Brain microvascular endothelial cell (primary cell): ENCODE data around the gene TPRN.

ENCODE experiments used
- DNase-seq: peaks from one replicate; pipeline ENCODE4 v3.0.0-alpha.2; 2020
- H3K27ac ChIP-seq: fragments of 250-450 bp; sonication (Bioruptor Pico); 2 replicates; pipeline ENCODE4 v1.5.1; 2020; ENCODE audit warnings: mild to moderate bottlenecking, moderate library complexity
- H3K27me3 ChIP-seq: fragments of 250-450 bp; sonication (Bioruptor Pico); replicated peaks from 2 replicates; pipeline ENCODE4 v1.5.1; 2020; ENCODE audit warnings: mild to moderate bottlenecking
- H3K36me3 ChIP-seq: fragments of 250-450 bp; sonication (Bioruptor Pico); replicated peaks from 2 replicates; pipeline ENCODE4 v1.5.1; 2020; ENCODE audit warnings: mild to moderate bottlenecking
- H3K4me3 ChIP-seq: 2 replicates; pipeline ENCODE4 v1.5.1; 2011; ENCODE audit warnings: low read depth, mild to moderate bottlenecking, control low read depth, low read length, moderate library complexity
- in situ Hi-C: cut with HindIII; loops from 2 replicates; pipeline ENCODE4 v1.10.0; 2017; ENCODE audit warnings: low sequenced_read_pairs, low pct_ligation_motif_present
- TF ChIP-seq, protein P1 (sequence below): IDR thresholded peaks from 2 replicates; pipeline ENCODE4 v1.5.1; 2011; ENCODE audit warnings: low read depth, mild to moderate bottlenecking, moderate library complexity, low read length, control low read depth, inconsistent platforms; ENCODE audit errors: missing control alignments

TPRN gene, protein sequence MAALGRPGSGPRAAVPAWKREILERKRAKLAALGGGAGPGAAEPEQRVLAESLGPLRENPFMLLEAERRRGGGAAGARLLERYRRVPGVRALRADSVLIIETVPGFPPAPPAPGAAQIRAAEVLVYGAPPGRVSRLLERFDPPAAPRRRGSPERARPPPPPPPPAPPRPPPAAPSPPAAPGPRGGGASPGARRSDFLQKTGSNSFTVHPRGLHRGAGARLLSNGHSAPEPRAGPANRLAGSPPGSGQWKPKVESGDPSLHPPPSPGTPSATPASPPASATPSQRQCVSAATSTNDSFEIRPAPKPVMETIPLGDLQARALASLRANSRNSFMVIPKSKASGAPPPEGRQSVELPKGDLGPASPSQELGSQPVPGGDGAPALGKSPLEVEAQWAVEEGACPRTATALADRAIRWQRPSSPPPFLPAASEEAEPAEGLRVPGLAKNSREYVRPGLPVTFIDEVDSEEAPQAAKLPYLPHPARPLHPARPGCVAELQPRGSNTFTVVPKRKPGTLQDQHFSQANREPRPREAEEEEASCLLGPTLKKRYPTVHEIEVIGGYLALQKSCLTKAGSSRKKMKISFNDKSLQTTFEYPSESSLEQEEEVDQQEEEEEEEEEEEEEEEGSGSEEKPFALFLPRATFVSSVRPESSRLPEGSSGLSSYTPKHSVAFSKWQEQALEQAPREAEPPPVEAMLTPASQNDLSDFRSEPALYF

DNA sequence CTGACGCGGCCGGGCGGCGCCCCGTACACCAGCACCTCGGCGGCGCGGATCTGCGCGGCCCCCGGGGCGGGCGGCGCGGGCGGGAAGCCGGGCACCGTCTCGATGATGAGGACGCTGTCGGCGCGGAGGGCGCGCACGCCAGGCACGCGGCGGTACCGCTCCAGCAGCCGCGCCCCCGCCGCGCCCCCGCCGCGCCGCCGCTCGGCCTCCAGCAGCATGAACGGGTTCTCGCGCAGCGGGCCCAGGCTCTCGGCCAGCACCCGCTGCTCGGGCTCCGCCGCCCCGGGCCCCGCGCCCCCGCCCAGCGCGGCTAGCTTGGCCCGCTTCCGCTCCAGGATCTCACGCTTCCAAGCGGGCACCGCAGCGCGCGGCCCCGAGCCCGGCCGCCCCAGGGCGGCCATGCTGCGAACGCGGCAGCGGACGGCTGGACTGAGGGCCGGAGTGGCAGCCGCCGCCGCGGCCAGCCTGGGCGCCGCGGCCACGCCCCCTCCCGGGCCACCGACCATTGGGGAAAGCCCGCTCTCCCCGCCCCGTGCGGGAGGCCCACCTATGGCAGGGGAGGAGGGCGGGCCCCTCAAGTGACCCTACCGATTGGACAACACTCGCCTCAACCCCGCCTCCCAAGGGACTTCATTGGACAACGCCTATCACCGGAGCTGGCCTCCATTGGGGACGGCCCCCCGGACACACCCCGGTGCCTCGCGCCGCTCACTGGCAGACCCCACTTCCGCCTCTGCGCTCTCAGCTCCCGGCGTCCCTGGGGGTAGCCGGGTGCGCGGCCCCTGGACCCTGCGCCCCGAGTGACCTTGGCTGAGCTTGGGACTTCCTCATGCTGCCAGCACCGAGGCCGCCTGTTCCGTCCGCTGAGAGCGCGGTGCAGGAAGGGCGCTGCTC lies at the start of gene TPRN:
TPRN (minus strand) TSS at position 431 of the 894 bp plus-strand sequence; CDS start at position 401, 30 bp downstream.
- in situ Hi-C loops: no loop called here
- Histone ChIP-seq H3K36me3 (no peaks in the 10 kb centered on the region), H3K27me3 (no peaks in the 10 kb centered on the region), H3K4me3 (peak within 1 kb of the TSS; percentile 77), H3K27ac (no peak within 1 kb of the TSS)
- TF ChIP-seq, protein P1, sequence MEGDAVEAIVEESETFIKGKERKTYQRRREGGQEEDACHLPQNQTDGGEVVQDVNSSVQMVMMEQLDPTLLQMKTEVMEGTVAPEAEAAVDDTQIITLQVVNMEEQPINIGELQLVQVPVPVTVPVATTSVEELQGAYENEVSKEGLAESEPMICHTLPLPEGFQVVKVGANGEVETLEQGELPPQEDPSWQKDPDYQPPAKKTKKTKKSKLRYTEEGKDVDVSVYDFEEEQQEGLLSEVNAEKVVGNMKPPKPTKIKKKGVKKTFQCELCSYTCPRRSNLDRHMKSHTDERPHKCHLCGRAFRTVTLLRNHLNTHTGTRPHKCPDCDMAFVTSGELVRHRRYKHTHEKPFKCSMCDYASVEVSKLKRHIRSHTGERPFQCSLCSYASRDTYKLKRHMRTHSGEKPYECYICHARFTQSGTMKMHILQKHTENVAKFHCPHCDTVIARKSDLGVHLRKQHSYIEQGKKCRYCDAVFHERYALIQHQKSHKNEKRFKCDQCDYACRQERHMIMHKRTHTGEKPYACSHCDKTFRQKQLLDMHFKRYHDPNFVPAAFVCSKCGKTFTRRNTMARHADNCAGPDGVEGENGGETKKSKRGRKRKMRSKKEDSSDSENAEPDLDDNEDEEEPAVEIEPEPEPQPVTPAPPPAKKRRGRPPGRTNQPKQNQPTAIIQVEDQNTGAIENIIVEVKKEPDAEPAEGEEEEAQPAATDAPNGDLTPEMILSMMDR: no peak
- DNase-seq: peak; percentile 99

DNA sequence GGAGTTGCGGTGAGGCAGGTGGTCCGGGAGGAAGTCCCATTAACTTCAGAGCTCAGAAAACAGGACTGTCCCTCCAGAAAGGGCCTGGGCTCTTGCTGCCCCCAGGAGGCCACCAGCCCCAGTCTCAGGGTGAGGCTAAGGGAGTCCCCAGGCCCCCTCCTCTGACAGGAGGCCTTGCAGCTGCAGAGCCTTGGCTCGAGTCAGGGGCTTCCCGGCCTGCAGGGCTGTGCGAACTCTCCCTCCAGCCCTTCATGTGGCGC lies 47.3 kb upstream of the TPRN start:
- Histone ChIP-seq H3K4me3 (no peak overlapping the region), H3K36me3 (peaks cover 12% of the 10 kb centered on the region), H3K27ac (no peak overlapping the region), H3K27me3 (no peaks in the 10 kb centered on the region)
- DNase-seq: no peak
- in situ Hi-C loops: no loop called here
- TF ChIP-seq, protein P1: no peak

DNA sequence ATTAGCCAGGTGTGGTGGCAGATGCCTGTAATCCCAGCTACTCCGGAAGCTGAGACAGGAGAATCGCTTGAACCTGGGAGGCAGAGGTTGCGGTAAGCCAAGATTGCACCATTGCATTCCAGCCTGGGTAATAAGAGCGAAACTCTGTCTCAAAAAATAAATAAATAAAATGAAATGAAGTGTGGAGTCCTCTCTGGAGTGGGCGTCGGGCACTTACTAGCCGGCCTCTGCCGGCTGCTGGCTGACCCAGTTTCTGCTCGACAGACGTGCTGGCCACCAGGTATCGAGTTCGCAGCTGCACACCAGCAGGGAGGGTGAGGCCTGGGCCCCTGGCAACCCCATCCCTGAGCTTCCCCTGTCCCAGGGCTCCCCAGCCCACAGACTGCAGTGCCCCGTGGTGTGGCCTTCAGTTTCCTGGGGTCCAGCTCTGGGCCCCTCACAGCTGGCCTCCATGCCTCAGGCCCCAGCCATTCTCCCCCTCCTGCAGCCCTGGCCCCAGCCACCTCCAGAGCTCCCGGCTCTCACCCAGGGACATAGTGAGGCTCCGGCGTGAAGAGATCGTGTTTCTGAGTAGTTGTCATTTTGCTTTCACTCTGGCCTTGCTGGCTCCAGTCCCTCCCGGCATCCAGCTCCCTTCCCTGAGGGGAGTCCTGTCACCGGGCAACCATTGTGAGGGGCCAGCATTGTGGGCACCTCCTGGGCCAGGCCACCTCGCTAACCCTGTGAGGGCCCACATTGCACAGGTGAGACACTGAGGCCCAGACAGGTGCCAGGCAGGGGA lies 46.8 kb upstream of the TPRN start:
- TF ChIP-seq, protein P1: no peak
- H3K27ac ChIP-seq: no peak overlapping the region
- H3K27me3 ChIP-seq: no peaks in the 10 kb centered on the region
- no peak overlapping the region for H3K4me3 ChIP-seq
- no peak for DNase-seq
- in situ Hi-C loops: no loop called here
- H3K36me3 ChIP-seq: peaks cover 17% of the 10 kb centered on the region

DNA sequence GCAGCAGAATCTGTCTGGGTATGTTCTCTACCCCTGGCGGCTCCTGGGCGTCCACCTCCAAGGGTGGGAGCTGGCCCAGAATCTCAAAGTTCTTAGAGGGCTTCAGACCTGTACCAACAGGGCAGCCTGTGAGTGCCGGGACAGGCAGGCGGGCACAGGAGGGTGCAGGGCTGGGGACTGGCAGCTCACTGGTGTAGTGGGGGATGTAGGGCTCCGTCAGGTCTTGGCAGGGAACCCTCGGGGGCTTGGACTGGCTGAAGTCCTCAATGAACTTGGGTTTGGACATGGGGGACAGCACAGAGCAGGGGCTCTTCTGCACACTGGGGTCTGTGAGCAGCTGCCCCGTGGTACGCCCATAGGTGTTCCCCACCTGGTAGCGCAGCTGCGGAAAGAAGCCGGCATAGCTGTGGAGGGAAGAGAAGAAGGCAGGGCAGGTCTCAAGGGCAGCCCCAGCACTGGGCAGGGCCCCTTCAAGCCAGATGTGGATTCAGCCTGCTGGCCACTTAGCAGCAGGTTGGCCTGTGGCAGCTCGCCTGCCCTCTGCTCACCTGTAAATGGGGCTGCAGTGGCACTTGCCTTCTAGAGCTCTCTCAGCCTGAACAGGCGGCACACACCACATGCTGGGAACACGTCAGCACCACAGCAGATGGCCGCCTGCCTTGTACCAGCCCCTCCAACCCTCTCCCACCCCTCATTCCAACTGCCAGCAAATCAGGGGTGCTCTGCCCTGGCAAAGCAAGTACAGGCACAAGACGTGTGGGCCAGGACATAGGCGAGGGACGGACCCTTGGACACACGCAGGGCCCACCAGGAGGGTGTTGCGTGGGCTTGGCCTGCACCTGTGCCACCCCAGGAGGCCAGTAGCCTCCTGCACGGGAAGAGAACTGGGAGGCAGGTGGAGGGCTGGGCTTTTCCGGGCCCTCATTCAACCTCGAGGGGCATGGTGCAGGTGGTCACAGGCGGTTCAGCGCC lies 45.2 kb upstream of the TPRN start:
- DNase-seq: no peak
- in situ Hi-C loops: no loop called here

More for the DNA sequence above, 45.2 kb upstream of the TPRN start:
- TF ChIP-seq, protein P1: no peak
- Histone ChIP-seq H3K27ac (no peak overlapping the region), H3K27me3 (no peaks in the 10 kb centered on the region), H3K4me3 (no peak overlapping the region), H3K36me3 (peaks cover 25% of the 10 kb centered on the region)
